OCI-LY7 (cell line): ENCODE results near the gene GALNT17.

ENCODE experiments used
- CTCF ChIP-seq: fragments of 200-600 bp; sonication (generic); conservative IDR thresholded peaks from 2 replicates; pipeline ENCODE4 v1.5.1; 2014; ENCODE audit warnings: mild to moderate bottlenecking, antibody characterized with exemption, low read length, moderate library complexity, mixed read lengths
- EZH2phosphoT487 ChIP-seq: fragments of 200-600 bp; sonication (generic); IDR thresholded peaks from 2 replicates; pipeline ENCODE4 v1.6.1; 2018; ENCODE audit warnings: low read depth, borderline replicate concordance, mild to moderate bottlenecking, mixed run types, antibody characterized with exemption, low read length, moderate library complexity, mixed read lengths

GRCh38 chr7:71595176-71595575 lies 463.2 kb downstream of the GALNT17 start:
- TF ChIP-seq CTCF: no peak
- TF ChIP-seq EZH2phosphoT487: no peak
